Chondrocyte (in vitro differentiated cells): ENCODE measurements around the gene TBCA. TPM values are rescaled to one million over a fixed set of nuclear protein-coding genes. Genes with fewer than 3 reads are reported as not detected.

Source experiments
- DNase-seq: peaks from one replicate; pipeline ENCODE4 v3.0.0; 2021; ENCODE audit warnings: mixed read lengths, low spot score
- H3K27ac Mint-ChIP-seq: one replicate; pipeline ENCODE4 v1.8.0; 2021; ENCODE audit warnings: mild to moderate bottlenecking, moderate library complexity, mixed read lengths; ENCODE audit not compliant: unreplicated experiment
- H3K27me3 Mint-ChIP-seq: 2 replicates; pipeline ENCODE4 v1.8.0; 2021; ENCODE audit warnings: low read depth, mixed read lengths
- H3K36me3 Mint-ChIP-seq: 2 replicates; pipeline ENCODE4 v1.8.0; 2021; ENCODE audit warnings: low read depth, mixed read lengths
- H3K4me1 Mint-ChIP-seq: 2 replicates; pipeline ENCODE4 v1.8.0; 2021; ENCODE audit warnings: low read depth, mild to moderate bottlenecking, mixed read lengths
- H3K4me3 Mint-ChIP-seq: one replicate; pipeline ENCODE4 v1.8.0; 2021; ENCODE audit warnings: mild to moderate bottlenecking, moderate library complexity, mixed read lengths; ENCODE audit not compliant: unreplicated experiment
- H3K9me3 Mint-ChIP-seq: 2 replicates; pipeline ENCODE4 v1.8.0; 2021; ENCODE audit warnings: low read depth, mixed read lengths
- total RNA-seq: library from RNA; stranded (reverse); gene quantifications from 3 replicates; pipeline ENCODE4 v1.2.1, GENCODE V29; 2021
- TF ChIP-seq, protein P1 (sequence below): fragments of 200-600 bp; sonication (generic); IDR thresholded peaks from 2 replicates; pipeline ENCODE4 v1.5.0; 2021; ENCODE audit warnings: antibody characterized with exemption, mild to moderate bottlenecking, moderate library complexity

The TBCA gene
- total RNA-seq, 1 donor from 2014 or later = 163 TPM

DNA sequence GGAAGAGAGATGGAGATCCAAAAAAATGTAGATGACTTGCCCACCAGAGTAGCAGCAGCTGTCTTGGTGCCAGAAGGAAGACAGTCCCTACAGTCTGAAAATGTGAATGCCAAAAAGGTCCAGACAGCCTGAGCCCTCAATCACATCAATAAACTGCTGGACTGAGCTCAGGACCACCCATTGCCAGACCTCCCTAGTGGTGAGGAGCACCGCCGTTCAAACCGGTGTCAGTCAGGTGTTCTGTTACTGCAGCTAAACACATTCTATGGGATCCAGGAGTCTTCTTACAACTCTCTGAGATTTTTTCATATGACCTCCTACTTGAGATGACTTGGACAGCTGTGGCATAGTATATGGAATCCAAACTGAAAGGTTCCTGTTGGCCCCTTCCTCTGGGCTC is 105.6 kb downstream of the TBCA start:
- no peak for DNase-seq
- TF ChIP-seq, protein P1, sequence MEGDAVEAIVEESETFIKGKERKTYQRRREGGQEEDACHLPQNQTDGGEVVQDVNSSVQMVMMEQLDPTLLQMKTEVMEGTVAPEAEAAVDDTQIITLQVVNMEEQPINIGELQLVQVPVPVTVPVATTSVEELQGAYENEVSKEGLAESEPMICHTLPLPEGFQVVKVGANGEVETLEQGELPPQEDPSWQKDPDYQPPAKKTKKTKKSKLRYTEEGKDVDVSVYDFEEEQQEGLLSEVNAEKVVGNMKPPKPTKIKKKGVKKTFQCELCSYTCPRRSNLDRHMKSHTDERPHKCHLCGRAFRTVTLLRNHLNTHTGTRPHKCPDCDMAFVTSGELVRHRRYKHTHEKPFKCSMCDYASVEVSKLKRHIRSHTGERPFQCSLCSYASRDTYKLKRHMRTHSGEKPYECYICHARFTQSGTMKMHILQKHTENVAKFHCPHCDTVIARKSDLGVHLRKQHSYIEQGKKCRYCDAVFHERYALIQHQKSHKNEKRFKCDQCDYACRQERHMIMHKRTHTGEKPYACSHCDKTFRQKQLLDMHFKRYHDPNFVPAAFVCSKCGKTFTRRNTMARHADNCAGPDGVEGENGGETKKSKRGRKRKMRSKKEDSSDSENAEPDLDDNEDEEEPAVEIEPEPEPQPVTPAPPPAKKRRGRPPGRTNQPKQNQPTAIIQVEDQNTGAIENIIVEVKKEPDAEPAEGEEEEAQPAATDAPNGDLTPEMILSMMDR = no peak
- peaks cover 8% of the 10 kb centered on the region for H3K9me3 Mint-ChIP-seq
- H3K4me1 Mint-ChIP-seq = no peaks in the 10 kb centered on the region
- no peak overlapping the region for H3K27ac Mint-ChIP-seq
- H3K4me3 Mint-ChIP-seq = no peak overlapping the region
- H3K36me3 Mint-ChIP-seq = peaks cover 4% of the 10 kb centered on the region
- peaks cover 14% of the 10 kb centered on the region for H3K27me3 Mint-ChIP-seq

DNA sequence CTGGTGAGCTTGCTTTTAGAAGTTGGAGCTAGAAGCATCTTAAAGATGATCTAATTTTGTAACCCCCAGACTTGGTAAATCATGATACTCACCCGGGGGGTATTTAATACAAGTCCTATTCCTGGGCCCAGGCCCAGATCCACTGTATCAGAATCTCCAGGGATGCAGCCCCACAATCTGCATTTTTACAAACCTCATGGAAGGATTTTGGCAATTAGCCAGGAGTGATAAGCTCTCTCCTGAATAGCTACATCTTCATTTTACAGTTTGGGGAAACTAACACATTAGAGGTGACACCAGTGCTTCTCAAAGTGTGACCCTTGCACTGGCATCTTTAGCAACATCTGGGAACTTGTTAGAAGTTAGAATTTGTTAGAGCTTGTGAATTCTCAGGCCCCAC is 106.5 kb downstream of the TBCA start:
- Mint-ChIP-seq H3K27ac (no peak overlapping the region), H3K4me3 (no peak overlapping the region), H3K27me3 (peaks cover 11% of the 10 kb centered on the region), H3K9me3 (peaks cover under 1% of the 10 kb centered on the region), H3K4me1 (no peaks in the 10 kb centered on the region), H3K36me3 (no peaks in the 10 kb centered on the region)
- TF ChIP-seq, protein P1 = no peak
- no peak for DNase-seq

DNA sequence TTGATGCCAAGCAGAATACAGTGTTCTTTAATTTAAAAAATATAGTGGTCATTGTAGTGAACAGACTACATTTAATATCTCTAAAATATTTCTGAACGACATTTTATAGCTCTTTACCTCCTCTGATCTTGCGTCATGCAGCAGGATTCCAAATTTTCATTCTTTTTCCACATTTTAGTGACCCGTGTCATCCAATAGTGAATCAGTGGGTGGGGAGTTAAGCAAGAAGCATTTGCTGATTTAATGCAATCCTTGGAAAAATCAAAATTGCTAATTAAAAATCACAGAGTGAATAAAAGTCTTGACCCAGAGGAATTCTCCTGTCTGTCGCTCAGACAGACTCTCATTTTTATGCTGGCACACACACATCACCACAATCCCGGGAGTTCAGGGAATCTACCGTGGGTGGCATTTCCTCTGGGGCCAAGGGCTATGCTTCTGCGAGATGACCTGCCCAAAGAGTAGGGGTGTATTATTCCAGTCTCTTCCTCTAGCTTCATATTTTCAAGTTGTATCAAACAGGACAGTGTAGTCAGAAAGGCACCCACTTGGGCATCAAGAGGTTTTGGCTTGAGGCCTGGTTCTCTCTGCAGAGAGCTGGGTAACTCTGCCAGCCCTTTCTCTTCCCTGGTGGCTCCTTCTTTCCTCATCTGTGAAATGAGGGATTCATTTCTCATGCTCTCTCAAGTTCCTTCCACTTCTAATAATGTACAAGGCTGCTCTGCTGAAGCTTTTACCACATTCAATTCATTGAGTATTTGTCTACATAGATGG is 112.9 kb downstream of the TBCA start:
- Mint-ChIP-seq H3K27me3 (peaks cover 14% of the 10 kb centered on the region), H3K4me3 (no peak overlapping the region), H3K36me3 (no peaks in the 10 kb centered on the region), H3K9me3 (no peaks in the 10 kb centered on the region), H3K4me1 (no peaks in the 10 kb centered on the region), H3K27ac (no peak overlapping the region)
- DNase-seq = no peak
- TF ChIP-seq, protein P1 = no peak

DNA sequence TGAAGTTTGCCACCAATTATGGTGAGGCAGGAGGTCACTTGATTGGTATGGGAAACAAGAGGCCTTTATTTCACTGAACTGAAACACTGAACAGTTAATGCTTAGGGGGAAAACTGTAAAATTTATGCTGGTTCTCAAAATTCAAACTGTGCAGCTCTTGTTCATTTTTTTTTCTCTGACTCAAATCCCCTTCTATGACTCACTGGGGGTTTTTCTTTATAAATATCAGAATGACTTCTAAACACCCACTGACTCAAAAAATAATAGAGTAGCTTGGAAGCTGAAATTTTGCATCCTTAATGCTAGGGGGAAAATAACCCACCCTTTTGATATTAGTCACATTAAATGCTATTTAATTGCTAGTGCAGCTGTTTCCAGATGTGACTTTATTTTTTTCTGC is 113.5 kb downstream of the TBCA start:
- Mint-ChIP-seq H3K27me3 (peaks cover 18% of the 10 kb centered on the region), H3K4me1 (no peaks in the 10 kb centered on the region), H3K27ac (no peak overlapping the region), H3K9me3 (no peaks in the 10 kb centered on the region), H3K36me3 (no peaks in the 10 kb centered on the region), H3K4me3 (no peak overlapping the region)
- TF ChIP-seq, protein P1 = no peak
- DNase-seq = no peak

DNA sequence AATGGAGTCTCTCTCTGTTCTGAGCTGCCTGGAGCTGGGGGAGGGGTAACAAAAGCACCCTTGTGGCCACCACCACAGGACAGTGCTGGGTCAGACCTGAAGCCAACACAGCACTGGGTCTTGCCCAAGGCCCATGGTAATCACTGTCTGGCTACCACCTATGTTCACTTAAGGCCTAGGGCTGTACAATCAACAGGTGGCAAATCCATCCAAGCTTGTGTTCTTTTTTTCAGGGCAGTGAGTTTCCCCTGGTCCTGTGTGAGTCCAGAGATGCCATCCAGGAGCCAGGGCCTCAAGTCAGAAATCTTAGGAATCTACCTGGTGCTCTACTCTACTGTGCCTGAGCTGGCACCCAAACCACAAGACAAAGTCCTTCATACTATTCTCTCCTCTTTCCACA is 117.5 kb downstream of the TBCA start:
- Mint-ChIP-seq H3K27me3 (peaks cover 52% of the 10 kb centered on the region), H3K27ac (no peak overlapping the region), H3K4me1 (no peaks in the 10 kb centered on the region), H3K36me3 (peaks cover 3% of the 10 kb centered on the region), H3K4me3 (no peak overlapping the region), H3K9me3 (peaks cover 4% of the 10 kb centered on the region)
- no peak for DNase-seq
- TF ChIP-seq, protein P1 = no peak
